Activated CD8-positive, alpha-beta memory T cell treated with anti-CD3 and anti-CD28 coated beads for 1 hour (primary cell): Measurements from ENCODE around the gene OR5D18.
"Not testable (repeated sequence)": the region's sequence is repeated elsewhere in the genome, so short reads cannot be mapped to it uniquely, and the experiment has no call there.

ENCODE experiments used
- DNase-seq, 2 donors: peaks; one replicate each; pipeline ENCODE4 v3.0.0-alpha.2; 2020; ENCODE audit warnings: low read depth in 1 of 2; ENCODE audit errors: extremely low read depth in 1 of 2

Gene OR5D18

DNA sequence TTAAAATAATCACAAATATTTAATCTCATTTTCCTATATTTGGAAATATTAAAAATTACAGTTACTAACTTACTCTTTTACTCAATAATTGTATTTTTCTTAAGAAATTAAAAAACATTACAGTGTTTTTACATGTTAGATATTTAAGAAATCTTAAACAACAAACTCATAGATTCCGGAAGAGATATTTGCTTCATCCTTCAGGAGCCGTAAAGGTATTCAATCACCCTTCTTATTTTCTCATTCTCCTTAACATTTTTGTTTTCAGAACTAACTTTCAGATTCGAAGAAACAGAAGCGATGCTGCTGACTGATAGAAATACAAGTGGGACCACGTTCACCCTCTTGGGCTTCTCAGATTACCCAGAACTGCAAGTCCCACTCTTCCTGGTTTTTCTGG is at the start of gene OR5D18:
OR5D18 (plus strand) TSS at position 301 of the 400 bp plus-strand sequence; CDS start at position 301, 0 bp downstream.
- no peak for DNase-seq

DNA sequence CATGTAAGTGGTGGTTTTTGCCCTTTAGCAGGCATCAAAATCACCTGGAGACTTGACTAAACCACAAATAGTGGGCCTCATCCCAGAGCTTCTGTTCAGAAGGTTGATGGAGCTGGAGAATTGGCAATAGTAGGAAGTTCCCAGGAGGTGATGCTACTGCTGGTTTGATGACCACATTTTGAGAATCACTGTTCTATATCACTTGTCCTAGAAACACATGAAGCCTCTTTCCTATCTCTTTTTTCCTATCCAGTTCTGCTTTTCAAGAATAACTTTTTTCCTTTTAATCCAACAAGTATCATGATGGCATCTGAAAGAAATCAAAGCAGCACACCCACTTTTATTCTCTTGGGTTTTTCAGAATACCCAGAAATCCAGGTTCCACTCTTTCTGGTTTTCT is 46.3 kb upstream of the OR5D18 start, which contains the start of gene OR5D13:
OR5D13 (plus strand) TSS at position 301 of the 400 bp plus-strand sequence; CDS start at position 301, 0 bp downstream.
- DNase-seq = no peak

DNA sequence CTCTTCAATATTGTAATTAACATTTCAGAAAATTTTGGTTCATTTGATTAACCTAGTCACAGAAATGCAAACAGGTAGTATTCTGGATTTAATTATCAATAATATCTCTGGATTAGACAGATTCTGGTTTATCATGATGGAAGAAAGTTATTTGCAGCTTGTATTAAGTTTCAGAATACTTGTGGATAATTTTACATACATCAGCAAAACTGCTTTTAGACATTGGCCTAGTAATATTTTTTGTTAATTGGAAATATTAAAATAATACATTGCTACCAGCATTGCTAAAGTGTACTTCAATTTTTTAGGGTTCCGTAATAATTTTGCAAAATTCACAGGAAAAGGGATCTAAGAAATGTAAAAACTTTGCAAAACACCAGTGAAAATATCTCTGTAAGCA is 27.8 kb upstream of the OR5D18 start:
- no peak for DNase-seq

DNA sequence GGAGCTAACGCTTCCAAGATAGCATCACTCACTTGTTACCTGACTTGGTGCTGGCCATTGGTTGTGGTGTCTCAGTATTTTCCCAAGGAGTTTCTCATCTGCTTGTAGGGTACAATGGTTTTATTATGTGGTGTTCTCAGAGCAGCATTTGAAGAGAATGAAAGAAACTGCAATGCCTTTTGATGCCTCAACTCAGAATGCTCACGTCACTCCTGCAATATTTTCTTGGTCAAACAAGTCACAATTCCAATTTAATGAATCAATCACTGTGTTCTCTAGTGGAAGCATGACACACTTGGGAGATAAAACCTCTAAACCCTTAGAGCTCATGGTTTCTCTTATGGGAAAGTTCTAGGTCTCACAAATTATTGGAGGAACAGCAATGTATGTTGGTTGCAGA is 26.1 kb upstream of the OR5D18 start:
- no peak for DNase-seq

DNA sequence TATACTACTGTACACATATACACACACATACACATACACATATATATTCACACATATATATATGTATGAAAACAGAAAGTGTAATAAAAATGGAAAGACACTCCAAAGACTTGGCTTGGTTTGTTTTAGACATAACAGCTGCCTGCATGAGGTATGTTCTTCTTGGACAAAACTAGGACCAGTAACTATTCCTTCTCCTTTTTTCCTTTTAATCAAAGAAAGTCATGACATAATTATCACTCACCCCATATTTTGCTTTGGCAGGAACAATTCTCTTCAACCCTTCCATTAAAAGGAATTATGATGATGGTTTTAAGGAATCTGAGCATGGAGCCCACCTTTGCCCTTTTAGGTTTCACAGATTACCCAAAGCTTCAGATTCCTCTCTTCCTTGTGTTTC is 24.2 kb upstream of the OR5D18 start, which contains the start of gene OR5D14:
OR5D14 (plus strand) TSS at position 301 of the 400 bp plus-strand sequence; CDS start at position 301, 0 bp downstream.
- no peak for DNase-seq

DNA sequence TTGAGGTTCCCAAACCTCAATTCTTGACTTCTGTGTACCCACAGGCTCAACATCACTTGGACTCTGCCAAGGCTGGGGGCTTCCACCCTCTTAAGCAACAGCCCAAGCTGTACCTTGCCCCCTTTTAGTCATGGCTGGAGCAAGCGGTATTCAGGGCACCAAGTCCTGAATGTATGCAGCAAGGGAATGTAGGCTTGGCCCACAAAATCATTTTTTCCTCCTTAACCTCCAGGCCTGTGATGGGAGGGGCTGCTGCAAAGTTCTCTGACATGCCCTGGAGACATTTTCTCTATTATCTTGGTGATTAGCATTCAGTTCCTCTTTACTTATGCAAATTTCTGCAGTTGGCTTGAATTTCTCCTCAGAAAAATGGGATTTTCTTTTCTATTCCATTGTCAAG is 13.2 kb upstream of the OR5D18 start:
- no peak for DNase-seq

DNA sequence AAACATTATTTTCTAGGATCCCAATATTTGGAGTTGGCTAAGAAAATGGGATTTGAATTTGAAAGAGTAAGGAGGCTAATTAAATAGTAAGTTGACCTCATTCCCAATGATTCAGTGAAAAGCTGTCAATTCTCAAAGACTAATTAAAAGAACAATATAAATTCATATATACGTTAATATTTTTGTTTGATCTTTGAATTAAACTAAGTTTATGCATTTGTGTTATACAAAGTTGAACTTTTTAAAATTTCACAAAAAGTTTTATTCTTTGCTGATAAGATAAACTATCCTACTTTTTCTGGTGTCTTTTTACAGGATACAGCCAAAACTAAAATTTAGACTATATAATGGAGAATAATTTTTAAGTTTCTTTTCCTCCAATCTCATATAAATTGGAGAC is 8.4 kb upstream of the OR5D18 start, which contains the start of gene OR5L1:
OR5L1 (plus strand) TSS at position 301 of the 400 bp plus-strand sequence. CDS start 100 bp downstream, outside the sequence.
- DNase-seq = no peak

DNA sequence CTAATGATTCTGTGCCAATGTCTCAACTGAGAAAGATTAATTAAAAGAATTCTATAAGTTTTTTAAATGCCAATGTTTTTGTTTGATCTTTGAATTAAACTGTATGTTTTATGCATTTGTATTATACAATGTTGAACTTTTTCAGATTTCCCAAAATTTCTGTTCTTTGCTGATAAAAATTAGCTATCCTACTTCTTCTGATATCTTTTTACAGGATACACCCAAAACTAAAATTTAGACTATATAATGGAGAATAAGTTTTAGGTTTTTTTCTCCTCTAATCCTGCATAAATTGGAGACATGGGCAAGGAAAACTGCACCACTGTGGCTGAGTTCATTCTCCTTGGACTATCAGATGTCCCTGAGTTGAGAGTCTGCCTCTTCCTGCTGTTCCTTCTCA is 7.5 kb downstream of the OR5D18 start, which contains the start of gene OR5L2:
OR5L2 (plus strand) TSS at position 301 of the 400 bp plus-strand sequence; CDS start at position 301, 0 bp downstream.
- DNase-seq = no peak

DNA sequence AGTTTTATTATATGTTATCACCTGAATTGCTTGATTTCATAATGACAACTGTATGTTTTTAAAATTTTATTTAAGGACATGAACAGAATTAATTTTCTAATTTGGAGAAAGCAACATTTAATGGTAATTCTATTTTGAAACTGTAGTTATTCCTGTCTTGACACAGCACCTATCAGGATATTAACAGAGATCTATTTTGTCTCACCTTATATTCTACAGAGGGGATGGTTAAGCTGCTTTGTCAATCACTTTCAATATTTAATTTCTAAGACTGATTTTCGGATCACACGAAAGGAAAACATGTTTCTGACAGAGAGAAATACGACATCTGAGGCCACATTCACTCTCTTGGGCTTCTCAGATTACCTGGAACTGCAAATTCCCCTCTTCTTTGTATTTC is 19.0 kb downstream of the OR5D18 start, which contains the start of gene OR5D16:
OR5D16 (plus strand) TSS at position 301 of the 400 bp plus-strand sequence; CDS start at position 301, 0 bp downstream.
- DNase-seq = no peak

DNA sequence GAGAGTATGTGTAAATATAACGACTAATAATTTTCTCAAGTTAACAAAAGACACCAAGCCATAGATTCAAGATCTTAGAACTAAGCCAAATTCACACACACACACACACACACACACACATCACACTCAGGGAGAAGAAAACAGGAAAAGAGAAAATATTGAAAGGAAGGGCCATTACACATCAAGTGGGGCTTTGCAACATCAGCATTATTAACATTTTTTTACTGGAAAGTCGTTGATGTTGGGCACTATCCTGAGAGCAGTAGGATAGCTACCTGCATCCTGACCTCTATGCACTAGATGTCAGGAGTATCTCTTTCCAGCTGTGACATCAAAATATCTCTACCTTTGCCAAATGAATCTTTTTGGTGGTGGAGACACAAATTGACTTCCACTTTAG is 28.0 kb downstream of the OR5D18 start:
- DNase-seq = no peak

DNA sequence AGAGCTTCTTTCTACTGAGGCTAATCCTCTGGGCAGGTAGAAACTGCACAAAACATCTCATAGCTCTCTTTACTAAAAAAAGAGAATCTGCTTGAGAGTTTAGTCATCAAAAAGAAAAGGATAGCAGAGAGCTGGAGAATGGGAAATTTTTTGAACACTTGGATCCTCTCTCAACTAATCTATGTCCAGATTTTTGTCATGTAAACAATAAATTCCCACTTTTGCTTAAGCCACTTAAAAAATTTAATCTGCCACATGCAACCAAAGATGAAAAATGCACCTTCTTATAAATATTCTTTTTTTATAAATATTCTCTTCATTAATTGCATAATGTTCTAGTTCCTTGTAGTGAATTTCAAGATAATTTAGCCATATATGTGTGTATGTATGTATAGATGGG is 29.6 kb downstream of the OR5D18 start:
- no peak for DNase-seq

DNA sequence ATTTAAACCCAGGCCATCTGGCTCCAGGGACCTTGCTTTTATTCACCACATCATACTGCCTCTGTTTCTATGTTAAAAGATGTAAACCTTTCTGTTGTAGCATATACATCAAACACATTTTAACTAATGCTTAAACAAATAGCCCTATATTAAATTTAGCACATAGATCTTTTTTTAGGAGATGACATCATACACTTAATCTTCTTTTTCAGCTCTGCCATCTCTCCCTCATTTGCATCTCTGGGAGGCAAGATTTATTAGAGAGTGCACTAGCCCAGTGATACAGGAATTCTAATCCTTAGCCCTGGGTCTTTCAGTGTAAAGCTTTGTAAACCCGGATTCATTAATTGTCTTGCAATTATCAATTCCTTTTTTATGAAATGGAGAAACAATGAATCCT is 32.7 kb downstream of the OR5D18 start:
- no peak for DNase-seq

DNA sequence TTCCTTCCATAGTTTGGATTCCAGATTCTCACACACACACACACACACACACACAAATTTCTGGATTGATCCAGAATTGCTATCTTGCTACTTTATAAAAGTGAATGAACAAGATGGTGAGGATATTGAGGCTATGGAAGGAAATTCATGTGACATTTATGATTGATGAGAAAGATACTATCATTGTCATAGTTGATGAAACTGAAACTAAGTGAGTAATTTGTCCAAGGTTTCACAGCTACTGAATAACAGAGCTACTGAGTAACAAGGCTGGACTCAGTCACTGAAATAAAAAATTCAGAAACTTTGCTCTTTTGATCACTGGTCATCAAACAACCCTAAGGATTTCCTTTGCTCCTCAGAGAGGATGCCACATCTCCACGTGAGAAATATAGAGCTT is 35.3 kb downstream of the OR5D18 start:
- DNase-seq = no peak

DNA sequence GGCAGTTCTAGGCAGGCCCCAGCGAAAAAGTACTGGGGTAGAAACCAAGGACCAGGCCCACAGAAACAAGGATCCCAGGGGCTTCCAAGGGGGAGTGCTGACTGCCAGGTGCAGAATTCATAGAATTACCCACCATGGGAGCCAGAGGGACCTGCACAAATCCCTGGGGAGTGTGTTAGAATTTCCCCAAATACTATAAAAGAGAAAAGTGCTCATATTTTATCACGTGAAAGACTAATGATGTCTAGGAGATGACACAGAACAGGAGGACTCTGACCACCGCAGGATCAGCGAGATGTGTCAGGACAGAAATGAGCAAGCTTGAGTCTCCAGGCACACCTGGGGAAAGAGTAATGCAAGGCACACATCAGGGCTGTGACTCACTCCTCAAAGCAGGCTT is 47.9 kb downstream of the OR5D18 start:
- not testable (repeated sequence) for DNase-seq
